GM23338 (cell line): ENCODE data around the gene FCRL1. TPM values are rescaled to one million over a fixed set of nuclear protein-coding genes. Genes with fewer than 3 reads are reported as not detected.

Source experiments
- ATAC-seq: fragments of 200-7000 bp; cut with Tn5 transposase; 3 replicates; pipeline ENCODE4 v1.9.1; 2020
- DNase-seq: peaks from one replicate; pipeline ENCODE4 v3.0.0-alpha.2; 2015; ENCODE audit warnings: low spot score
- H2AFZ ChIP-seq: fragments of 200-600 bp; sonication (generic); 2 replicates; pipeline ENCODE4 v1.8.0; 2016; ENCODE audit warnings: antibody characterized with exemption, mild to moderate bottlenecking, moderate library complexity
- H3F3A ChIP-seq: fragments of 200-600 bp; sonication (generic); replicated peaks from 2 replicates; pipeline ENCODE4 v1.8.0; 2017; ENCODE audit warnings: antibody characterized with exemption, mixed run types, low read depth
- H3K27ac ChIP-seq: fragments of 200-600 bp; sonication (generic); 2 replicates; pipeline ENCODE4 v1.6.1; 2016; ENCODE audit warnings: low read depth
- H3K27me3 ChIP-seq: fragments of 200-600 bp; sonication (generic); 2 replicates; pipeline ENCODE4 v1.8.0; 2016; ENCODE audit warnings: mild to moderate bottlenecking, mixed run types, moderate library complexity; ENCODE audit not compliant: insufficient read depth
- H3K36me3 ChIP-seq: fragments of 200-600 bp; sonication (generic); 2 replicates; pipeline ENCODE4 v1.8.0; 2016; ENCODE audit warnings: mild to moderate bottlenecking; ENCODE audit not compliant: insufficient read depth
- H3K4me1 ChIP-seq: fragments of 200-600 bp; sonication (generic); 2 replicates; pipeline ENCODE4 v1.8.0; 2016; ENCODE audit warnings: mild to moderate bottlenecking, moderate library complexity; ENCODE audit not compliant: insufficient read depth
- H3K4me2 ChIP-seq: fragments of 200-600 bp; sonication (generic); 2 replicates; pipeline ENCODE4 v1.7.1; 2017; ENCODE audit warnings: mixed run types
- H3K4me3 ChIP-seq: fragments of 200-600 bp; sonication (generic); 2 replicates; pipeline ENCODE4 v1.6.1; 2016; ENCODE audit warnings: mixed run types
- H3K79me2 ChIP-seq: fragments of 200-600 bp; sonication (generic); replicated peaks from 2 replicates; pipeline ENCODE4 v1.8.0; 2017; ENCODE audit warnings: mild to moderate bottlenecking; ENCODE audit not compliant: insufficient read depth
- H3K9me2 ChIP-seq: fragments of 200-600 bp; sonication (generic); 2 replicates; pipeline ENCODE4 v1.8.0; 2017; ENCODE audit not compliant: insufficient read depth
- H4K20me1 ChIP-seq: fragments of 200-600 bp; sonication (generic); replicated peaks from 2 replicates; pipeline ENCODE4 v1.8.0; 2017; ENCODE audit warnings: mild to moderate bottlenecking; ENCODE audit not compliant: insufficient read depth
- H3K27ac Mint-ChIP-seq: 2 replicates; pipeline ENCODE4 v1.8.0; 2020; ENCODE audit warnings: inconsistent platforms, mild to moderate bottlenecking, moderate library complexity, mixed read lengths
- H3K27me3 Mint-ChIP-seq: 3 replicates; pipeline ENCODE4 v1.8.0; 2022; ENCODE audit warnings: low read depth, mild to moderate bottlenecking, moderate library complexity, mixed read lengths, inconsistent platforms; ENCODE audit not compliant: insufficient read depth, poor library complexity
- H3K36me3 Mint-ChIP-seq: 3 replicates; pipeline ENCODE4 v1.8.0; 2021; ENCODE audit warnings: low read depth, mild to moderate bottlenecking, inconsistent platforms, moderate library complexity, mixed read lengths
- H3K4me1 Mint-ChIP-seq: 3 replicates; pipeline ENCODE4 v1.8.0; 2020; ENCODE audit warnings: mild to moderate bottlenecking, inconsistent platforms, mixed read lengths
- H3K4me3 Mint-ChIP-seq: 3 replicates; pipeline ENCODE4 v1.8.0; 2021; ENCODE audit warnings: moderate library complexity, mild to moderate bottlenecking, inconsistent platforms, mixed read lengths
- H3K9me3 Mint-ChIP-seq: 3 replicates; pipeline ENCODE4 v1.8.0; 2020; ENCODE audit warnings: moderate library complexity, mild to moderate bottlenecking, inconsistent platforms, mixed read lengths
- CREB1 ChIP-seq: fragments of 250-450 bp; sonication (Bioruptor Pico); IDR thresholded peaks from 2 replicates; pipeline ENCODE4 v1.5.0; 2020; ENCODE audit warnings: low read depth, mild to moderate bottlenecking, moderate library complexity
- EZH2 ChIP-seq: fragments of 200-600 bp; sonication (generic); IDR thresholded peaks from one replicate; pipeline ENCODE4 v1.8.0; 2017; ENCODE audit warnings: antibody characterized with exemption, mild to moderate bottlenecking, low read depth; ENCODE audit not compliant: unreplicated experiment
- EZH2phosphoT487 ChIP-seq: fragments of 200-600 bp; sonication (generic); IDR thresholded peaks from one replicate; pipeline ENCODE4 v1.8.1; 2018; ENCODE audit warnings: antibody characterized with exemption; ENCODE audit not compliant: unreplicated experiment
- JUNB ChIP-seq: IDR thresholded peaks from one replicate; pipeline ENCODE4 v1.6.1; 2016; ENCODE audit warnings: antibody characterized with exemption; ENCODE audit not compliant: unreplicated experiment
- NANOG ChIP-seq: IDR thresholded peaks from 2 replicates; pipeline ENCODE4 v1.6.1; 2016; ENCODE audit warnings: antibody characterized with exemption, borderline replicate concordance
- POLR2AphosphoS5 ChIP-seq: IDR thresholded peaks from 2 replicates; pipeline ENCODE4 v1.6.1; 2016; ENCODE audit warnings: antibody characterized with exemption, low read depth
- STAT1 ChIP-seq: IDR thresholded peaks from one replicate; pipeline ENCODE4 v1.6.1; 2016; ENCODE audit warnings: antibody characterized with exemption; ENCODE audit not compliant: unreplicated experiment
- ZNF114 ChIP-seq: fragments of 250-450 bp; sonication (Bioruptor Pico); IDR thresholded peaks from 2 replicates; pipeline ENCODE4 v1.5.0; 2020; ENCODE audit warnings: mild to moderate bottlenecking, moderate library complexity
- ZNF331 ChIP-seq: fragments of 250-450 bp; sonication (Bioruptor Pico); IDR thresholded peaks from 2 replicates; pipeline ENCODE4 v1.5.0; 2020; ENCODE audit warnings: low read depth, mild to moderate bottlenecking, moderate library complexity
- polyA plus RNA-seq: library from polyadenylated mRNA; unstranded; fragments of >200 nt; fragmentation: Nextera tagmentation; extraction: Ambion mirVana; gene quantifications from 2 replicates; pipeline ENCODE4 v1.2.1, GENCODE V29; 2016
- total RNA-seq: library from RNA; depleted of rRNA; stranded (reverse); fragments of >200 nt; shearing (Covaris generic); gene quantifications from 2 replicates; pipeline ENCODE4 v1.2.3, GENCODE V29; 2014
- TF ChIP-seq, protein P1 (sequence below): IDR thresholded peaks from 2 replicates; pipeline ENCODE4 v1.6.1; 2016; ENCODE audit warnings: antibody characterized with exemption
- TF ChIP-seq, protein P2 (sequence below): fragments of 250-450 bp; sonication (Bioruptor Pico); IDR thresholded peaks from 2 replicates; pipeline ENCODE4 v1.5.0; 2020; ENCODE audit warnings: mild to moderate bottlenecking, moderate library complexity
- TF ChIP-seq, protein P3 (sequence below): IDR thresholded peaks from one replicate; pipeline ENCODE4 v1.6.1; 2018; ENCODE audit warnings: antibody characterized with exemption; ENCODE audit not compliant: unreplicated experiment
- TF ChIP-seq, protein P4 (sequence below), 2 experiments: fragments of 200-600 bp in 1 of 2; sonication (generic) in 1 of 2; conservative IDR thresholded peaks; 2 replicates each; pipeline versions ENCODE4 v1.5.1 to v1.6.1; 2016 to 2017; ENCODE audit warnings: antibody characterized with exemption in 2 of 2, low read depth in 2 of 2, mild to moderate bottlenecking in 2 of 2, moderate library complexity in 1 of 2

FCRL1 gene
- total and polyA plus RNA-seq, 2 experiments from 2014 or later: not detected

DNA sequence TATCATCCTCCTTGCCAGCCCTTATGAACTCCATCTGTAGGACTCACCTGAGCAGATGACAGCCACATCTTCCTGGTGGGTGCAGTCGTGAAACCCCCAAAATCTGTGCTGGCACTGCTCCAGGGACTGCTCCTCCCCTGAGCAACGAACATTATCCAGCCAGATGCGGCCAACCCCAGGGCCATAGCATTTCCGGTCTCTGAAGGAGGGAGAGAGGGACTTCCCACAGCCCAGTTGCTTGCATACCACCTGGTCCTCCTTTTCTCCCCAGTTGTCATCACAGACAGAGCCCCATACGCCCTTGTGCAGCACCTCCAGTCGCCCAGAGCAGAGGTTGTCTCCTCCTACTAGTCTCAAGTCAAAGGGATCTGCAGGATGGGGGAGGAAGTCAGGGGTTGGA lies 13.2 kb upstream of the FCRL1 start:
- Histone ChIP-seq H3K4me1 (no peaks in the 10 kb centered on the region), H3K27me3 (no peaks in the 10 kb centered on the region), H2AFZ (no peak overlapping the region), H3K4me2 (no peak overlapping the region), H3K27ac (no peak overlapping the region), H3K36me3 (no peaks in the 10 kb centered on the region), H3K4me3 (no peak overlapping the region), H3F3A (no peaks in the 10 kb centered on the region), H3K79me2 (no peaks in the 10 kb centered on the region), H4K20me1 (no peaks in the 10 kb centered on the region), H3K9me2 (peaks cover 17% of the 10 kb centered on the region; the same call in 1 of the 2 replicates)
- H3K27ac Mint-ChIP-seq: no peak overlapping the region
- H3K4me3 Mint-ChIP-seq: no peak overlapping the region
- TF ChIP-seq CREB1 (CRISPR knock-in tag): no peak
- TF ChIP-seq, protein P1, sequence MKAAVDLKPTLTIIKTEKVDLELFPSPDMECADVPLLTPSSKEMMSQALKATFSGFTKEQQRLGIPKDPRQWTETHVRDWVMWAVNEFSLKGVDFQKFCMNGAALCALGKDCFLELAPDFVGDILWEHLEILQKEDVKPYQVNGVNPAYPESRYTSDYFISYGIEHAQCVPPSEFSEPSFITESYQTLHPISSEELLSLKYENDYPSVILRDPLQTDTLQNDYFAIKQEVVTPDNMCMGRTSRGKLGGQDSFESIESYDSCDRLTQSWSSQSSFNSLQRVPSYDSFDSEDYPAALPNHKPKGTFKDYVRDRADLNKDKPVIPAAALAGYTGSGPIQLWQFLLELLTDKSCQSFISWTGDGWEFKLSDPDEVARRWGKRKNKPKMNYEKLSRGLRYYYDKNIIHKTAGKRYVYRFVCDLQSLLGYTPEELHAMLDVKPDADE: no peak
- TF ChIP-seq NANOG: no peak
- TF ChIP-seq STAT1: no peak
- no peak for TF ChIP-seq EZH2
- TF ChIP-seq EZH2phosphoT487: no peak
- TF ChIP-seq POLR2AphosphoS5: no peak
- no peak for TF ChIP-seq ZNF114 (CRISPR knock-in tag)
- TF ChIP-seq, protein P2, sequence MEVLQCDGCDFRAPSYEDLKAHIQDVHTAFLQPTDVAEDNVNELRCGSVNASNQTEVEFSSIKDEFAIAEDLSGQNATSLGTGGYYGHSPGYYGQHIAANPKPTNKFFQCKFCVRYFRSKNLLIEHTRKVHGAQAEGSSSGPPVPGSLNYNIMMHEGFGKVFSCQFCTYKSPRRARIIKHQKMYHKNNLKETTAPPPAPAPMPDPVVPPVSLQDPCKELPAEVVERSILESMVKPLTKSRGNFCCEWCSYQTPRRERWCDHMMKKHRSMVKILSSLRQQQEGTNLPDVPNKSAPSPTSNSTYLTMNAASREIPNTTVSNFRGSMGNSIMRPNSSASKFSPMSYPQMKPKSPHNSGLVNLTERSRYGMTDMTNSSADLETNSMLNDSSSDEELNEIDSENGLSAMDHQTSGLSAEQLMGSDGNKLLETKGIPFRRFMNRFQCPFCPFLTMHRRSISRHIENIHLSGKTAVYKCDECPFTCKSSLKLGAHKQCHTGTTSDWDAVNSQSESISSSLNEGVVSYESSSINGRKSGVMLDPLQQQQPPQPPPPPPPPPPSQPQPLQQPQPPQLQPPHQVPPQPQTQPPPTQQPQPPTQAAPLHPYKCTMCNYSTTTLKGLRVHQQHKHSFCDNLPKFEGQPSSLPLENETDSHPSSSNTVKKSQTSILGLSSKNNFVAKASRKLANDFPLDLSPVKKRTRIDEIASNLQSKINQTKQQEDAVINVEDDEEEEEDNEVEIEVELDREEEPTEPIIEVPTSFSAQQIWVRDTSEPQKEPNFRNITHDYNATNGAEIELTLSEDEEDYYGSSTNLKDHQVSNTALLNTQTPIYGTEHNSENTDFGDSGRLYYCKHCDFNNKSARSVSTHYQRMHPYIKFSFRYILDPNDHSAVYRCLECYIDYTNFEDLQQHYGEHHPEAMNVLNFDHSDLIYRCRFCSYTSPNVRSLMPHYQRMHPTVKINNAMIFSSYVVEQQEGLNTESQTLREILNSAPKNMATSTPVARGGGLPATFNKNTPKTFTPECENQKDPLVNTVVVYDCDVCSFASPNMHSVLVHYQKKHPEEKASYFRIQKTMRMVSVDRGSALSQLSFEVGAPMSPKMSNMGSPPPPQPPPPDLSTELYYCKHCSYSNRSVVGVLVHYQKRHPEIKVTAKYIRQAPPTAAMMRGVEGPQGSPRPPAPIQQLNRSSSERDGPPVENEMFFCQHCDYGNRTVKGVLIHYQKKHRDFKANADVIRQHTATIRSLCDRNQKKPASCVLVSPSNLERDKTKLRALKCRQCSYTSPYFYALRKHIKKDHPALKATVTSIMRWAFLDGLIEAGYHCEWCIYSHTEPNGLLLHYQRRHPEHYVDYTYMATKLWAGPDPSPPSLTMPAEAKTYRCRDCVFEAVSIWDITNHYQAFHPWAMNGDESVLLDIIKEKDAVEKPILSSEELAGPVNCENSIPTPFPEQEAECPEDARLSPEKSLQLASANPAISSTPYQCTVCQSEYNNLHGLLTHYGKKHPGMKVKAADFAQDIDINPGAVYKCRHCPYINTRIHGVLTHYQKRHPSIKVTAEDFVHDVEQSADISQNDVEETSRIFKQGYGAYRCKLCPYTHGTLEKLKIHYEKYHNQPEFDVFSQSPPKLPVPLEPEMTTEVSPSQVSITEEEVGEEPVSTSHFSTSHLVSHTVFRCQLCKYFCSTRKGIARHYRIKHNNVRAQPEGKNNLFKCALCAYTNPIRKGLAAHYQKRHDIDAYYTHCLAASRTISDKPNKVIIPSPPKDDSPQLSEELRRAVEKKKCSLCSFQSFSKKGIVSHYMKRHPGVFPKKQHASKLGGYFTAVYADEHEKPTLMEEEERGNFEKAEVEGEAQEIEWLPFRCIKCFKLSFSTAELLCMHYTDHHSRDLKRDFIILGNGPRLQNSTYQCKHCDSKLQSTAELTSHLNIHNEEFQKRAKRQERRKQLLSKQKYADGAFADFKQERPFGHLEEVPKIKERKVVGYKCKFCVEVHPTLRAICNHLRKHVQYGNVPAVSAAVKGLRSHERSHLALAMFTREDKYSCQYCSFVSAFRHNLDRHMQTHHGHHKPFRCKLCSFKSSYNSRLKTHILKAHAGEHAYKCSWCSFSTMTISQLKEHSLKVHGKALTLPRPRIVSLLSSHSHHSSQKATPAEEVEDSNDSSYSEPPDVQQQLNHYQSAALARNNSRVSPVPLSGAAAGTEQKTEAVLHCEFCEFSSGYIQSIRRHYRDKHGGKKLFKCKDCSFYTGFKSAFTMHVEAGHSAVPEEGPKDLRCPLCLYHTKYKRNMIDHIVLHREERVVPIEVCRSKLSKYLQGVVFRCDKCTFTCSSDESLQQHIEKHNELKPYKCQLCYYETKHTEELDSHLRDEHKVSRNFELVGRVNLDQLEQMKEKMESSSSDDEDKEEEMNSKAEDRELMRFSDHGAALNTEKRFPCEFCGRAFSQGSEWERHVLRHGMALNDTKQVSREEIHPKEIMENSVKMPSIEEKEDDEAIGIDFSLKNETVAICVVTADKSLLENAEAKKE (CRISPR knock-in tag): no peak
- TF ChIP-seq, protein P3, sequence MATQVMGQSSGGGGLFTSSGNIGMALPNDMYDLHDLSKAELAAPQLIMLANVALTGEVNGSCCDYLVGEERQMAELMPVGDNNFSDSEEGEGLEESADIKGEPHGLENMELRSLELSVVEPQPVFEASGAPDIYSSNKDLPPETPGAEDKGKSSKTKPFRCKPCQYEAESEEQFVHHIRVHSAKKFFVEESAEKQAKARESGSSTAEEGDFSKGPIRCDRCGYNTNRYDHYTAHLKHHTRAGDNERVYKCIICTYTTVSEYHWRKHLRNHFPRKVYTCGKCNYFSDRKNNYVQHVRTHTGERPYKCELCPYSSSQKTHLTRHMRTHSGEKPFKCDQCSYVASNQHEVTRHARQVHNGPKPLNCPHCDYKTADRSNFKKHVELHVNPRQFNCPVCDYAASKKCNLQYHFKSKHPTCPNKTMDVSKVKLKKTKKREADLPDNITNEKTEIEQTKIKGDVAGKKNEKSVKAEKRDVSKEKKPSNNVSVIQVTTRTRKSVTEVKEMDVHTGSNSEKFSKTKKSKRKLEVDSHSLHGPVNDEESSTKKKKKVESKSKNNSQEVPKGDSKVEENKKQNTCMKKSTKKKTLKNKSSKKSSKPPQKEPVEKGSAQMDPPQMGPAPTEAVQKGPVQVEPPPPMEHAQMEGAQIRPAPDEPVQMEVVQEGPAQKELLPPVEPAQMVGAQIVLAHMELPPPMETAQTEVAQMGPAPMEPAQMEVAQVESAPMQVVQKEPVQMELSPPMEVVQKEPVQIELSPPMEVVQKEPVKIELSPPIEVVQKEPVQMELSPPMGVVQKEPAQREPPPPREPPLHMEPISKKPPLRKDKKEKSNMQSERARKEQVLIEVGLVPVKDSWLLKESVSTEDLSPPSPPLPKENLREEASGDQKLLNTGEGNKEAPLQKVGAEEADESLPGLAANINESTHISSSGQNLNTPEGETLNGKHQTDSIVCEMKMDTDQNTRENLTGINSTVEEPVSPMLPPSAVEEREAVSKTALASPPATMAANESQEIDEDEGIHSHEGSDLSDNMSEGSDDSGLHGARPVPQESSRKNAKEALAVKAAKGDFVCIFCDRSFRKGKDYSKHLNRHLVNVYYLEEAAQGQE: no peak
- TF ChIP-seq, protein P4, sequence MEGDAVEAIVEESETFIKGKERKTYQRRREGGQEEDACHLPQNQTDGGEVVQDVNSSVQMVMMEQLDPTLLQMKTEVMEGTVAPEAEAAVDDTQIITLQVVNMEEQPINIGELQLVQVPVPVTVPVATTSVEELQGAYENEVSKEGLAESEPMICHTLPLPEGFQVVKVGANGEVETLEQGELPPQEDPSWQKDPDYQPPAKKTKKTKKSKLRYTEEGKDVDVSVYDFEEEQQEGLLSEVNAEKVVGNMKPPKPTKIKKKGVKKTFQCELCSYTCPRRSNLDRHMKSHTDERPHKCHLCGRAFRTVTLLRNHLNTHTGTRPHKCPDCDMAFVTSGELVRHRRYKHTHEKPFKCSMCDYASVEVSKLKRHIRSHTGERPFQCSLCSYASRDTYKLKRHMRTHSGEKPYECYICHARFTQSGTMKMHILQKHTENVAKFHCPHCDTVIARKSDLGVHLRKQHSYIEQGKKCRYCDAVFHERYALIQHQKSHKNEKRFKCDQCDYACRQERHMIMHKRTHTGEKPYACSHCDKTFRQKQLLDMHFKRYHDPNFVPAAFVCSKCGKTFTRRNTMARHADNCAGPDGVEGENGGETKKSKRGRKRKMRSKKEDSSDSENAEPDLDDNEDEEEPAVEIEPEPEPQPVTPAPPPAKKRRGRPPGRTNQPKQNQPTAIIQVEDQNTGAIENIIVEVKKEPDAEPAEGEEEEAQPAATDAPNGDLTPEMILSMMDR (conservative IDR thresholded peaks at IDR 0.05; ENCODE audit: low read depth in 2 of 2): no peak
- TF ChIP-seq JUNB: no peak
- no peak for TF ChIP-seq ZNF331
- no peaks in the 10 kb centered on the region for H3K27me3 Mint-ChIP-seq
- ATAC-seq: no peak
- DNase-seq: no peak
- H3K36me3 Mint-ChIP-seq: no peaks in the 10 kb centered on the region
- H3K4me1 Mint-ChIP-seq: no peaks in the 10 kb centered on the region
- H3K9me3 Mint-ChIP-seq: no peaks in the 10 kb centered on the region; the same call in 2 of the 3 replicates
